ENCODE measurements around the gene ELK3. TPM values are rescaled to one million over a fixed set of nuclear protein-coding genes. Genes with fewer than 3 reads are reported as not detected.
A peak's percentile ranks its signal among the peaks of the same experiment; 100 is the strongest.
"Not testable (repeated sequence)": the region's sequence is repeated elsewhere in the genome, so short reads cannot be mapped to it uniquely, and the experiment has no call there.

Gene ELK3
- total and polyA plus RNA-seq, 9 of the 15 experiments (the other 6 are each of a cell fraction or from before 2014, with no cell fraction given) = 1.5 to 5.5 (median 2.9) TPM

- H3K4me1 ChIP-seq (replicated peaks in 1 of 2; ENCODE audit: control insufficient read depth in 2 of 2, insufficient read depth in 2 of 2, low read length in 2 of 2); H3K9me3 ChIP-seq (replicated peaks; ENCODE audit: control insufficient read depth, insufficient read depth, low read depth, low read length); in situ Hi-C loops (cut with MboI); BruUV-seq (replicated peaks); CTCF ChIA-PET (ENCODE audit: low intra/inter-chr PET ratio); H4K20me1 ChIP-seq (replicated peaks; ENCODE audit: control insufficient read depth, insufficient read depth, low read length); H3K4me3 ChIP-seq; H2AFZ ChIP-seq (ENCODE audit: low read depth, low read length); H3K27ac ChIP-seq (ENCODE audit: extremely low read depth, low read depth, low read length); H3K27me3 ChIP-seq (ENCODE audit: control insufficient read depth in 2 of 2, insufficient read depth in 2 of 2, low read length in 2 of 2); ATAC-seq; H3K9ac ChIP-seq (ENCODE audit: insufficient read depth in 1 of 2, low read depth in 2 of 2, low read length in 2 of 2); H3K9me1 ChIP-seq (ENCODE audit: control insufficient read depth, insufficient read depth, low read length); H3K4me2 ChIP-seq (ENCODE audit: insufficient read depth, low read length); POLR2A ChIA-PET; DNase-seq (ENCODE audit: extremely low read depth in 1 of 4, low spot score in 3 of 4); FAIRE-seq: not testable (repeated sequence)
- peaks cover 36% of the 10 kb centered on the region for H3K79me2 ChIP-seq (ENCODE audit: control insufficient read depth, insufficient read depth, low read length)
- 55% methylated on average over 2 of the region's 2 CpGs for WGBS (ENCODE audit: insufficient coverage, low coverage, missing lambda C conversion rate)
- intact Hi-C loops (cut with micrococcal nuclease) = loop anchor here (10.0 kb wide), 1 partner anchor 57 kb away; no protein-coding TSS in a partner anchor
- H3K36me3 ChIP-seq (ENCODE audit: control insufficient read depth, insufficient read depth, low read length) = peaks cover 13% of the 10 kb centered on the region; the same call in 2 of the 3 replicates
- TF ChIP-seq ZNF507 (tag; conservative IDR thresholded peaks at IDR 0.05) (peak; percentile 84), ZNF354B (CRISPR knock-in tag; IDR thresholded peaks at IDR 0.05) (peak; percentile 73; the same call in 1 of the 2 replicates)
Measured at GRCh38 chr12:96317801-96318200, 123.6 kb downstream of the ELK3 start.

Small RNA genes within 50 kb of the gene (small RNA-seq; reads per million reads assigned to genes)
- not detected for gene RNU4-24P

Other genes with a start within 250 kb of the ELK3 start
- gene HAL, start 198.0 kb upstream of the ELK3 start, total RNA-seq (2014; rRNA removed) = not detected in 2 replicates
- gene HAL, start 198.0 kb upstream of the ELK3 start, total RNA-seq (2014; rRNA removed; fragmentation: Illumina TruSeq; extraction: Trizol) = not detected in 2 replicates
- 0.04 TPM in 1 of 2 replicates, not detected in the other for gene HAL, start 198.0 kb upstream of the ELK3 start, total RNA-seq (2015; rRNA removed; fragmentation: Illumina TruSeq; extraction: Trizol)
- gene HAL, start 198.0 kb upstream of the ELK3 start, total RNA-seq (2021) = 0.20 TPM in 1 of 2 replicates, not detected in the other
- gene HAL, start 198.0 kb upstream of the ELK3 start, polyA plus RNA-seq (2011; rRNA removed) = 0.03 and 0.36 TPM in 2 replicates
- 0.03 and 0.04 TPM in 2 replicates for gene HAL, start 198.0 kb upstream of the ELK3 start, polyA plus RNA-seq (2014; fragmentation: Illumina TruSeq; extraction: Trizol)
- not detected for gene HAL, start 198.0 kb upstream of the ELK3 start, polyA plus RNA-seq (2014; fragmentation: Nextera tagmentation; extraction: Ambion mirVana)
- gene HAL, start 198.0 kb upstream of the ELK3 start, polyA plus RNA-seq (2014; rRNA removed) = 0.28 TPM in 1 of 2 replicates, not detected in the other
- 25.2 and 27.8 TPM in 2 replicates for gene LTA4H, start 158.8 kb upstream of the ELK3 start, total RNA-seq (2014; rRNA removed)
- gene LTA4H, start 158.8 kb upstream of the ELK3 start, total RNA-seq (2014; rRNA removed; fragmentation: Illumina TruSeq; extraction: Trizol) = 42.9 and 47.0 TPM in 2 replicates
- 39.2 and 40.5 TPM in 2 replicates for gene LTA4H, start 158.8 kb upstream of the ELK3 start, total RNA-seq (2015; rRNA removed; fragmentation: Illumina TruSeq; extraction: Trizol)
- gene LTA4H, start 158.8 kb upstream of the ELK3 start, total RNA-seq (2021) = 32.9 and 33.2 TPM in 2 replicates
- 39.3 and 57.4 TPM in 2 replicates for gene LTA4H, start 158.8 kb upstream of the ELK3 start, polyA plus RNA-seq (2011; rRNA removed)
- gene LTA4H, start 158.8 kb upstream of the ELK3 start, polyA plus RNA-seq (2014; fragmentation: Illumina TruSeq; extraction: Trizol) = 45.8 and 58.1 TPM in 2 replicates
- gene LTA4H, start 158.8 kb upstream of the ELK3 start, polyA plus RNA-seq (2014; fragmentation: Nextera tagmentation; extraction: Ambion mirVana) = 10 to 100 TPM; 37.6 to 46.8 TPM
- gene LTA4H, start 158.8 kb upstream of the ELK3 start, polyA plus RNA-seq (2014; rRNA removed) = 35.7 and 42.9 TPM in 2 replicates
- 16.8 and 17.5 TPM in 2 replicates for gene CDK17, start 206.1 kb downstream of the ELK3 start, total RNA-seq (2014; rRNA removed)
- gene CDK17, start 206.1 kb downstream of the ELK3 start, total RNA-seq (2014; rRNA removed; fragmentation: Illumina TruSeq; extraction: Trizol) = 33.0 and 40.7 TPM in 2 replicates
- gene CDK17, start 206.1 kb downstream of the ELK3 start, total RNA-seq (2015; rRNA removed; fragmentation: Illumina TruSeq; extraction: Trizol) = 32.5 and 39.3 TPM in 2 replicates
- gene CDK17, start 206.1 kb downstream of the ELK3 start, total RNA-seq (2021) = 21.1 and 24.6 TPM in 2 replicates
- 18.6 and 21.6 TPM in 2 replicates for gene CDK17, start 206.1 kb downstream of the ELK3 start, polyA plus RNA-seq (2011; rRNA removed)
- gene CDK17, start 206.1 kb downstream of the ELK3 start, polyA plus RNA-seq (2014; fragmentation: Illumina TruSeq; extraction: Trizol) = 27.8 and 35.1 TPM in 2 replicates
- gene CDK17, start 206.1 kb downstream of the ELK3 start, polyA plus RNA-seq (2014; fragmentation: Nextera tagmentation; extraction: Ambion mirVana) = 1 to 10 TPM; 4.8 to 5.4 TPM
- gene CDK17, start 206.1 kb downstream of the ELK3 start, polyA plus RNA-seq (2014; rRNA removed) = 12.9 and 13.9 TPM in 2 replicates